Esophagus squamous epithelium (tissue), 5 donors: ENCODE measurements around the gene ADD1. TPM values are rescaled to one million over a fixed set of nuclear protein-coding genes. Genes with fewer than 3 reads are reported as not detected.

Source experiments
- DNase-seq: peaks from one replicate; lab custom pipeline; 2025; lab: John Stamatoyannopoulos, UW
- H3K27ac ChIP-seq, 4 donors: fragments of 200-600 bp; sonication (generic); one replicate each; pipeline ENCODE4 v1.5.1; 2016 to 2019; ENCODE audit warnings: mild to moderate bottlenecking in 1 of 4
- H3K27me3 ChIP-seq, 4 donors: fragments of 200-600 bp; sonication (generic); 1 replicate in 3 of 4; 2 replicates in 1 of 4; pipeline versions ENCODE4 v1.5.1 to v1.6.0; 2017 to 2021; ENCODE audit warnings: antibody characterized with exemption in 1 of 4
- H3K36me3 ChIP-seq, 3 donors: fragments of 200-600 bp; sonication (generic); one replicate each; pipeline ENCODE4 v1.5.1; 2016 to 2019
- H3K4me1 ChIP-seq, 3 donors: fragments of 200-600 bp; sonication (generic); one replicate each; pipeline ENCODE4 v1.5.1; 2017 to 2019
- H3K4me3 ChIP-seq, 4 donors: fragments of 200-600 bp; sonication (generic); 1 replicate in 3 of 4; 2 replicates in 1 of 4; pipeline ENCODE4 v1.5.1; 2016 to 2019; ENCODE audit warnings: mild to moderate bottlenecking in 2 of 4, moderate library complexity in 1 of 4
- H3K9me3 ChIP-seq, 3 donors: fragments of 200-600 bp; sonication (generic); one replicate each; pipeline ENCODE4 v1.5.1; 2016 to 2019
- CTCF ChIP-seq, 6 experiments: fragments of 450-650 bp in 4 of 6; fragments of 200-600 bp in 2 of 6; sonication (generic) in 2 of 6; IDR thresholded peaks; one replicate each; pipeline ENCODE4 v1.5.1; 2016 to 2019; ENCODE audit warnings: antibody characterized with exemption in 6 of 6, mild to moderate bottlenecking in 4 of 6, moderate library complexity in 4 of 6
- POLR2A ChIP-seq, 4 donors: fragments of 450-650 bp; IDR thresholded peaks; one replicate each; pipeline ENCODE4 v1.6.1; 2017; ENCODE audit warnings: antibody characterized with exemption in 4 of 4, mild to moderate bottlenecking in 4 of 4, moderate library complexity in 3 of 4
- WGBS, 2 donors: methylation state at CpG; one replicate each; pipeline ENCODE4 v1.1.5; 2018; 5-methylcytosine and 5-hydroxymethylcytosine counted together
- intact Hi-C: fragments of 100-400 bp; cut with DNase I; formaldehyde crosslinking; loops from one replicate; pipeline ENCODE4 v1.15.0; 2022
- total RNA-seq, 4 donors: library from RNA; depleted of rRNA; stranded (reverse); fragments of >200 nt; gene quantifications; one replicate each; pipeline ENCODE4 v1.1.0, GENCODE V29; 2016
- donor health status: DM: yes; HTN: yes; CAD: no.

ADD1 gene
- total RNA-seq, 4 donors from 2014 or later = 81.7 to 144 (median 103) TPM

GRCh38 chr4:2925496-2925895 lies 81.9 kb downstream of the ADD1 start:
- H3K27me3 ChIP-seq = no peaks in the 10 kb centered on the region
- no peak for DNase-seq
- H3K27ac ChIP-seq = no peak overlapping the region
- intact Hi-C loops = no loop called here
- TF ChIP-seq POLR2A (IDR thresholded peaks at IDR 0.05) = no peak
- no peak for TF ChIP-seq CTCF (IDR thresholded peaks at IDR 0.05)
- WGBS, 2 donors = 90% methylated on average over 5 of the region's 5 CpGs
- no peak overlapping the region for H3K4me3 ChIP-seq
- peaks cover 0 to 24% (median 12%) of the 10 kb centered on the region in 3 donors for H3K4me1 ChIP-seq
- H3K9me3 ChIP-seq = no peaks in the 10 kb centered on the region
- H3K36me3 ChIP-seq = peaks cover 19 to 99% (median 40%) of the 10 kb centered on the region in 3 donors

GRCh38 chr4:2925931-2926860 lies 82.6 kb downstream of the ADD1 start:
- peaks cover 19 to 100% (median 47%) of the 10 kb centered on the region in 3 donors for H3K36me3 ChIP-seq
- no peak overlapping the region for H3K4me3 ChIP-seq
- WGBS, 2 donors = 90 to 91% methylated on average over 21 to 41 of the region's 41 CpGs
- no peaks in the 10 kb centered on the region for H3K9me3 ChIP-seq
- intact Hi-C loops = no loop called here
- no peaks in the 10 kb centered on the region for H3K27me3 ChIP-seq
- no peak for TF ChIP-seq POLR2A (IDR thresholded peaks at IDR 0.05)
- no peak for TF ChIP-seq CTCF (IDR thresholded peaks at IDR 0.05)
- H3K4me1 ChIP-seq = peaks cover 0 to 31% (median 16%) of the 10 kb centered on the region in 3 donors
- no peak overlapping the region for H3K27ac ChIP-seq
- no peak for DNase-seq

- Histone ChIP-seq H3K4me1 (peaks cover 0 to 40% (median 25%) of the 10 kb centered on the region in 3 donors), H3K36me3 (peaks cover 19 to 100% (median 48%) of the 10 kb centered on the region in 3 donors), H3K27me3 (no peaks in the 10 kb centered on the region), H3K9me3 (no peaks in the 10 kb centered on the region), H3K27ac (no peak overlapping the region), H3K4me3 (no peak overlapping the region)
- DNase-seq = no peak
- whole genome bisulfite sequencing, 2 donors = 94% methylated on average over 8 to 9 of the region's 18 CpGs
- intact Hi-C loops = no loop called here
- no peak for TF ChIP-seq CTCF (IDR thresholded peaks at IDR 0.05)
- TF ChIP-seq POLR2A (IDR thresholded peaks at IDR 0.05) = no peak
Measured at GRCh38 chr4:2927016-2927695, 83.5 kb downstream of the ADD1 start.

- H3K27me3 ChIP-seq = no peaks in the 10 kb centered on the region
- intact Hi-C loops = no loop called here
- WGBS, 2 donors = 91 to 97% methylated on average over 12 of the region's 12 CpGs
- H3K36me3 ChIP-seq = peaks cover 19 to 95% (median 48%) of the 10 kb centered on the region in 3 donors
- H3K4me1 ChIP-seq = peaks cover 5 to 40% (median 30%) of the 10 kb centered on the region in 3 donors
- DNase-seq = no peak
- H3K27ac ChIP-seq = no peak overlapping the region
- TF ChIP-seq POLR2A (IDR thresholded peaks at IDR 0.05) (no peak), CTCF (IDR thresholded peaks at IDR 0.05) (no peak)
- H3K9me3 ChIP-seq = no peaks in the 10 kb centered on the region
- H3K4me3 ChIP-seq = no peak overlapping the region
Measured at GRCh38 chr4:2927696-2928075, 84.0 kb downstream of the ADD1 start.
